NCI-H2029 (cell line): ENCODE measurements around the gene ZG16B.

Source experiments
- DNase-seq: peaks from one replicate; lab custom pipeline; 2025; lab: John Stamatoyannopoulos, UW

The ZG16B gene

GRCh38 chr16:2829501-2830354 lies at the start of gene ZG16B:
TSS of gene ZG16B (plus strand) at chr16:2830303. CDS start at chr16:2830442, 139 bp downstream.
- DNase-seq, result no peak

GRCh38 chr16:2782583-2783351 lies 47.3 kb upstream of the ZG16B start:
- no peak for DNase-seq

- DNase-seq, result no peak
These were observed 46.3 kb upstream of the ZG16B start for GRCh38 chr16:2783581-2784357.

- DNase-seq, result no peak
These were observed 45.6 kb upstream of the ZG16B start for GRCh38 chr16:2784358-2785100.

- DNase-seq, result no peak
These were observed 44.8 kb upstream of the ZG16B start for GRCh38 chr16:2785101-2785991.

- DNase-seq, result peak; percentile 23
These were observed 43.9 kb upstream of the ZG16B start for GRCh38 chr16:2786061-2786825.

- no peak for DNase-seq
These were observed 43.3 kb upstream of the ZG16B start for GRCh38 chr16:2786826-2787151.

- no peak for DNase-seq
These were observed 42.7 kb upstream of the ZG16B start, which contains the start of gene PRSS33 for GRCh38 chr16:2787406-2787805. TSS of gene PRSS33 (minus strand) at chr16:2787560. CDS start at chr16:2786547, 1,013 bp downstream.

- no peak for DNase-seq
These were observed 42.1 kb upstream of the ZG16B start for GRCh38 chr16:2787961-2788360.

GRCh38 chr16:2790631-2791030 lies 39.5 kb upstream of the ZG16B start:
- no peak for DNase-seq

GRCh38 chr16:2791174-2791573 lies 38.9 kb upstream of the ZG16B start:
- DNase-seq, result no peak

- no peak for DNase-seq
These were observed 37.2 kb upstream of the ZG16B start for GRCh38 chr16:2792940-2793339.

GRCh38 chr16:2795395-2796143 lies 34.5 kb upstream of the ZG16B start:
- DNase-seq, result no peak

- DNase-seq, result no peak
These were observed 31.3 kb upstream of the ZG16B start for GRCh38 chr16:2798723-2799204.

GRCh38 chr16:2799205-2799858 lies 30.8 kb upstream of the ZG16B start:
- DNase-seq, result no peak

GRCh38 chr16:2799859-2800226 lies 30.3 kb upstream of the ZG16B start:
- peak; percentile 83 for DNase-seq

GRCh38 chr16:2803545-2804195 lies 26.4 kb upstream of the ZG16B start:
- DNase-seq, result no peak

- no peak for DNase-seq
These were observed 25.4 kb upstream of the ZG16B start for GRCh38 chr16:2804728-2805127.
